K562 (cell line): ENCODE measurements around the gene STK25. TPM values are rescaled to one million over a fixed set of nuclear protein-coding genes. Genes with fewer than 3 reads are reported as not detected.
A peak's percentile ranks its signal among the peaks of the same experiment; 100 is the strongest.

ENCODE experiments used
- ATAC-seq: fragments of 200-7000 bp; cut with Tn5 transposase; 3 replicates; pipeline ENCODE4 v1.9.1; 2020; ENCODE audit warnings: moderate library complexity
- BruUV-seq: library from RNA; stranded (reverse); fragments of 400-500 nt; replicated peaks from 2 replicates; lab custom pipeline; 2021; lab: Mats Ljungman, UMichigan
- CTCF ChIA-PET: fragments of 300-600 bp; formaldehyde crosslinking; extraction: SDS; loops from one replicate; lab custom pipeline; 2021; ENCODE audit warnings: low intra/inter-chr PET ratio; lab: Yijun Ruan, JAX
- POLR2A ChIA-PET: fragments of 300-600, 350-650 bp; sonication (Branson Sonifier 250); formaldehyde crosslinking; extraction: SDS; loops from one replicate; lab custom pipeline; 2021; ENCODE audit warnings: antibody characterized with exemption, inconsistent platforms; lab: Yijun Ruan, JAX
- DNase-seq, 4 experiments: peaks; one replicate each; pipeline versions ENCODE4 v3.0.0 to v3.0.0-alpha.2; 2011 to 2018; ENCODE audit warnings: low spot score in 3 of 4, mixed read lengths in 3 of 4; ENCODE audit errors: extremely low read depth in 1 of 4
- FAIRE-seq: peaks from 2 replicates; lab custom pipeline; 2011; peaks lifted over from hg19 to GRCh38; lab: Jason Lieb, UNC
- H2AFZ ChIP-seq: 2 replicates; pipeline ENCODE4 v1.6.0; 2011; ENCODE audit warnings: low read depth, low read length, control low read depth, inconsistent platforms
- H3K27ac ChIP-seq: fragments of 200-600 bp; 3 replicates; pipeline ENCODE4 v1.8.0; 2011; ENCODE audit warnings: low read depth, mild to moderate bottlenecking, control low read depth, inconsistent platforms, low read length, moderate library complexity, mixed read lengths; ENCODE audit errors: extremely low read depth
- H3K27me3 ChIP-seq, 2 experiments: fragments of 300-600 bp in 1 of 2; 2 replicates in 1 of 2; 3 replicates in 1 of 2; pipeline versions ENCODE4 v1.6.0 to v1.8.0; 2011; ENCODE audit warnings: inconsistent platforms in 2 of 2, low read length in 2 of 2, mild to moderate bottlenecking in 1 of 2, mixed read lengths in 1 of 2, moderate library complexity in 1 of 2; ENCODE audit not compliant: control insufficient read depth in 2 of 2, insufficient read depth in 2 of 2
- H3K36me3 ChIP-seq: fragments of 300-600 bp; 3 replicates; pipeline ENCODE4 v1.8.0; 2011; ENCODE audit warnings: mild to moderate bottlenecking, low read length, inconsistent platforms; ENCODE audit not compliant: control insufficient read depth, insufficient read depth
- H3K4me1 ChIP-seq, 2 experiments: fragments of 200-600 bp in 1 of 2; replicated peaks in 1 of 2; 2 replicates in 1 of 2; 3 replicates in 1 of 2; pipeline versions ENCODE4 v1.5.1 to v1.8.0; 2011; ENCODE audit warnings: inconsistent platforms in 2 of 2, low read length in 2 of 2, mild to moderate bottlenecking in 1 of 2, mixed read lengths in 1 of 2, moderate library complexity in 1 of 2; ENCODE audit not compliant: control insufficient read depth in 2 of 2, insufficient read depth in 2 of 2
- H3K4me2 ChIP-seq: 2 replicates; pipeline ENCODE4 v1.6.1; 2011; ENCODE audit warnings: low read length, control low read depth, inconsistent platforms, mixed read lengths; ENCODE audit not compliant: insufficient read depth
- H3K4me3 ChIP-seq: fragments of 200-600 bp; sonication (generic), shearing (Covaris generic); 2 replicates; pipeline ENCODE4 v1.5.1; 2016; ENCODE audit warnings: control low read depth, inconsistent platforms
- H3K79me2 ChIP-seq: fragments of 200-600 bp; 3 replicates; pipeline ENCODE4 v1.8.0; 2011; ENCODE audit warnings: low read length, inconsistent platforms; ENCODE audit not compliant: control insufficient read depth, insufficient read depth
- H3K9ac ChIP-seq, 2 experiments: 2 replicates each; pipeline versions ENCODE4 v1.6.0 to v1.6.1; 2011; ENCODE audit warnings: low read depth in 2 of 2, low read length in 2 of 2, control low read depth in 1 of 2, inconsistent platforms in 1 of 2, mild to moderate bottlenecking in 1 of 2, mixed read lengths in 1 of 2; ENCODE audit not compliant: insufficient read depth in 1 of 2
- H3K9me1 ChIP-seq: one replicate; pipeline ENCODE4 v1.6.0; 2011; ENCODE audit warnings: inconsistent platforms, mild to moderate bottlenecking, low read length, moderate library complexity; ENCODE audit not compliant: control insufficient read depth, insufficient read depth
- H3K9me3 ChIP-seq: replicated peaks from 2 replicates; pipeline ENCODE4 v1.5.1; 2011; ENCODE audit warnings: low read depth, low read length, inconsistent platforms; ENCODE audit not compliant: control insufficient read depth, insufficient read depth
- H4K20me1 ChIP-seq: replicated peaks from 2 replicates; pipeline ENCODE4 v1.6.1; 2011; ENCODE audit warnings: low read length, inconsistent platforms, mixed read lengths; ENCODE audit not compliant: control insufficient read depth, insufficient read depth
- BCL6 ChIP-seq: fragments of 250-450 bp; sonication (Bioruptor Pico); IDR thresholded peaks from 2 replicates; pipeline ENCODE4 v1.4.0; 2020
- CXXC5 ChIP-seq: fragments of 250-450 bp; sonication (Bioruptor Pico); IDR thresholded peaks from 2 replicates; pipeline ENCODE4 v1.8.0; 2022; ENCODE audit warnings: inconsistent platforms, mild to moderate bottlenecking, moderate library complexity
- HDGF ChIP-seq: fragments of 450-650 bp; IDR thresholded peaks from 2 replicates; pipeline ENCODE4 v1.6.1; 2016
- ZNF174 ChIP-seq: fragments of 250-450 bp; sonication (Bioruptor Pico); IDR thresholded peaks from 2 replicates; pipeline ENCODE4 v1.4.0; 2020; ENCODE audit warnings: mild to moderate bottlenecking
- ZNF609 ChIP-seq: sonication (generic); formaldehyde crosslinking; IDR thresholded peaks from 2 replicates; pipeline ENCODE4 v1.8.1; 2023; ENCODE audit warnings: missing genetic modification reagents, mild to moderate bottlenecking, borderline replicate concordance
- WGBS: fragments of 100-300 bp; shearing (Covaris generic); methylation state at CpG from one replicate; pipeline ENCODE4 v1.1.6; 2016; ENCODE audit warnings: low coverage, mixed read lengths; ENCODE audit not compliant: insufficient coverage; ENCODE audit errors: missing lambda C conversion rate; 5-methylcytosine and 5-hydroxymethylcytosine counted together
- in situ Hi-C: fragments of 300-500 bp; cut with MboI; formaldehyde crosslinking; loops from 4 replicates; pipeline ENCODE4 v1.15.0; 2018; ENCODE audit warnings: inconsistent platforms, mixed read lengths
- intact Hi-C: fragments of 100-400 bp; cut with micrococcal nuclease; formaldehyde crosslinking; loops from 2 replicates; pipeline ENCODE4 v1.14.2; 2022
- polyA plus RNA-seq, 8 experiments: library from polyadenylated mRNA; depleted of rRNA in 4 of 8; stranded (reverse) in 5 of 8; unstranded in 3 of 8; fragments of >200 nt; fragmentation: Nextera tagmentation in 2 of 8; fragmentation: Illumina TruSeq in 1 of 8; extraction: Ambion mirVana in 2 of 8; extraction: Trizol in 1 of 8; gene quantifications; 2 replicates each; pipeline versions ENCODE4 v1.2.1 to v1.2.3, GENCODE V29; 2011 to 2014; ENCODE audit warnings: inconsistent platforms in 1 of 8, missing spikeins in 1 of 8
- total RNA-seq, 7 experiments: library from RNA; depleted of rRNA in 6 of 7; stranded (reverse); fragments of >200 nt in 6 of 7; fragmentation: Illumina TruSeq in 2 of 7; extraction: Trizol in 2 of 7; gene quantifications; 2 replicates each; pipeline versions ENCODE4 v1.2.1 to v1.2.3, GENCODE V29; 2011 to 2021; ENCODE audit warnings: low replicate concordance in 1 of 7

The STK25 gene
- total and polyA plus RNA-seq, 9 of the 15 experiments (the other 6 are each of a cell fraction or from before 2014, with no cell fraction given), result 5.4 to 177 (median 116) TPM

- no peak for TF ChIP-seq ZNF609 (CRISPR knock-in tag)
- TF ChIP-seq BCL6 (CRISPR knock-in tag), result no peak
Observed at GRCh38 chr2:241495172-241496002, 13.0 kb downstream of the STK25 start (continued).

GRCh38 chr2:241494311-241494908 lies 14.0 kb downstream of the STK25 start:
- H4K20me1 ChIP-seq, result no peaks in the 10 kb centered on the region
- DNase-seq (no peak), FAIRE-seq (no peak), ATAC-seq (no peak)
- in situ Hi-C loops, result no loop called here
- H3K9me3 ChIP-seq, result no peaks in the 10 kb centered on the region
- CTCF ChIA-PET, result no interaction called here
- no peak overlapping the region for H3K27ac ChIP-seq
- intact Hi-C loops, result no loop called here
- H3K36me3 ChIP-seq, result peaks cover 61% of the 10 kb centered on the region; the same call in 2 of the 3 replicates
- 93% methylated on average over 5 of the region's 16 CpGs for WGBS
- peaks cover 16 to 39% of the 10 kb centered on the region in 2 experiments; a peak in 4 of 5 replicates for H3K4me1 ChIP-seq
- no peak overlapping the region for H3K4me3 ChIP-seq
- no TSS peak for BruUV-seq
- peak overlapping the region in 1 of 2 experiments; percentile 20; a peak in 1 of 4 replicates for H3K9ac ChIP-seq
- no peak overlapping the region for H3K4me2 ChIP-seq
- TF ChIP-seq ZNF174 (CRISPR knock-in tag), result no peak
- TF ChIP-seq CXXC5 (CRISPR knock-in tag), result no peak
- no peak for TF ChIP-seq HDGF
- no peaks in the 10 kb centered on the region; the same call in 2 of the 3 replicates for H3K79me2 ChIP-seq
- POLR2A ChIA-PET, result interaction anchor here (0.6 kb wide), 1 partner anchor 10 kb away, joined by 3 read pairs; no protein-coding TSS in a partner anchor
- H2AFZ ChIP-seq, result no peak overlapping the region
- no peaks in the 10 kb centered on the region for H3K27me3 ChIP-seq
- H3K9me1 ChIP-seq, result peaks cover 4% of the 10 kb centered on the region
